ENCODE results near the gene FMN2.

Gene FMN2

DNA sequence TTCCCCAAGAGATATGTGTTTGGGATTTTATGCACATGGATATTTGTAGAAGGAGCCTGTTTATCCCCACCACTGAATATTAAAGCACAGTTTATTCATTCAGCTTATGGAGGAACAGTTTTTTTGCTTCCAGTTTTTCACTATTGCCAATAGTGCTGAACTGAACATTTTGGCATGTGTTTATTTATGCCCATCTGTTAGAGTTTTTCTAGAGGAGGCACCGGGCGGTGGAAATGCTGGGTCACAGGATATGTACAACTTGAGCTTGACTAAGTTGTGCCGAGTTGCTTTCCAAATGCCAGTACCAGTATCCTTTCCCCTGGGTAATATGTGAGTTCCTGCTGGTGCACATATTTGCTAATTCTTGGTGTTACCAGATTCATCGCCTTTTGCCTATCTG lies 409.0 kb downstream of the FMN2 start:
- H3K4me3 ChIP-seq (ENCODE audit: low read depth, low read length) = no peak overlapping the region
- TF ChIP-seq CTCF (IDR thresholded peaks at IDR 0.05; ENCODE audit: control insufficient read depth, extremely low read depth, insufficient read depth) = no peak
- DNase-seq (ENCODE audit: low read depth) = no peak

GRCh38 chr1:240501115-240501514 lies 409.4 kb downstream of the FMN2 start:
- H3K4me3 ChIP-seq (ENCODE audit: low read depth, low read length) = no peak overlapping the region
- TF ChIP-seq CTCF (IDR thresholded peaks at IDR 0.05; ENCODE audit: control insufficient read depth, extremely low read depth, insufficient read depth) = no peak
- no peak for DNase-seq (ENCODE audit: low read depth)

DNA sequence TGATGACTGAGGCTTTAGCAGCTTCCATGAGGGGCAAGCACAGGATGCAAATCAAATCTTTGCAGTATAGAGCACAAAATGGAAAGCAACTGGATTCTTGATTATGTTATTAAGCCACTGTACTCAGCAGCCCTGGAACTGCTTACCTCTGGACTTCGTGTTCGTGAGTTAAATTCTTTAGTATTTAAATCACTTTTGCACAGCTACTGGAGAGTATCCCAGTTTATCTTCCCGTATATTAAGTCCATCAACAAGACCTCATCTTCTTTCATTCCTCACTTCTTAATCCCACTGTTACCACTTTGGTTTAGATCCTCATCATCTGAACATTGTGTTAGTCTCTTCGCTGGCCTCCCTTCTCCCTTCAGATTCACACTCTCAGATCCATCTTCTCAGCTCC lies 411.4 kb downstream of the FMN2 start:
- no peak for DNase-seq (ENCODE audit: low read depth)
- no peak overlapping the region for H3K4me3 ChIP-seq (ENCODE audit: low read depth, low read length)
- TF ChIP-seq CTCF (IDR thresholded peaks at IDR 0.05; ENCODE audit: control insufficient read depth, extremely low read depth, insufficient read depth) = no peak

- H3K4me3 ChIP-seq (ENCODE audit: low read depth, low read length) = no peak overlapping the region
- no peak for DNase-seq (ENCODE audit: low read depth)
- no peak for TF ChIP-seq CTCF (IDR thresholded peaks at IDR 0.05; ENCODE audit: control insufficient read depth, extremely low read depth, insufficient read depth)
Measured at GRCh38 chr1:240503558-240503957, 411.9 kb downstream of the FMN2 start.

DNA sequence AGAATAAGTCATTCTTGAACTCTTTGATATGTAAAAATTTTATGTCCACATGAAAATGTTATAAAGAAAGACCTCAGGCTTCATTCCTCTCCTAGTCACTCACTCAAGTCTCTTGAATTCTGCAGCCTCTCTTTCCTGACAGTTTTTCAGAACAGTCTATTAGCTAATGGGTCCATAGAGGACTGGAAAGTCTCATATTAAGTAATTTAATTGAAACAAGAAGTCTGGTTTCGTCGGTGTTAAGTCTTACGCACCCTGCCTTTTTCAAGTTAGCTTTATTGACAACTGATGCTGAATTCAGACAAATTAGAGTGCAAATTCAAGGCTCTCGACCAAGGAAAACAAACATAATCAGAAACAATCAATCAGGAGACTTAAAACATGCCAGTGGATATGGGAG lies 414.5 kb downstream of the FMN2 start:
- no peak for TF ChIP-seq CTCF (IDR thresholded peaks at IDR 0.05; ENCODE audit: control insufficient read depth, extremely low read depth, insufficient read depth)
- no peak for DNase-seq (ENCODE audit: low read depth)
- no peak overlapping the region for H3K4me3 ChIP-seq (ENCODE audit: low read depth, low read length)

- no peak for DNase-seq (ENCODE audit: low read depth)
- H3K4me3 ChIP-seq (ENCODE audit: low read depth, low read length) = no peak overlapping the region
- TF ChIP-seq CTCF (IDR thresholded peaks at IDR 0.05; ENCODE audit: control insufficient read depth, extremely low read depth, insufficient read depth) = no peak
Measured at GRCh38 chr1:240508201-240508600, 416.5 kb downstream of the FMN2 start.

- no peak for DNase-seq (ENCODE audit: low read depth)
- TF ChIP-seq CTCF (IDR thresholded peaks at IDR 0.05; ENCODE audit: control insufficient read depth, extremely low read depth, insufficient read depth) = no peak
- H3K4me3 ChIP-seq (ENCODE audit: low read depth, low read length) = no peak overlapping the region
Measured at GRCh38 chr1:240508950-240509349, 417.3 kb downstream of the FMN2 start.

Measured in LNCaP clone FGC (cell line).